GM12874 (cell line): ENCODE measurements around the gene GALE.

Experiments used
- CTCF ChIP-seq: IDR thresholded peaks from 2 replicates; pipeline ENCODE4 v1.5.1; 2011; ENCODE audit warnings: low read depth, mild to moderate bottlenecking, control low read depth, low read length, moderate library complexity; ENCODE audit not compliant: insufficient read depth

The GALE gene

GRCh38 chr1:23816361-23816760, 15.8 kb upstream of the GALE start:
- TF ChIP-seq CTCF, result no peak

- no peak for TF ChIP-seq CTCF
Measured at GRCh38 chr1:23814016-23814415, 13.5 kb upstream of the GALE start.

GRCh38 chr1:23810818-23811540, 10.4 kb upstream of the GALE start:
- peak; percentile 94 for TF ChIP-seq CTCF

GRCh38 chr1:23809751-23810171, 9.2 kb upstream of the GALE start:
- peak; percentile 94 for TF ChIP-seq CTCF

GRCh38 chr1:23807453-23807852, 6.9 kb upstream of the GALE start:
- no peak for TF ChIP-seq CTCF

GRCh38 chr1:23806280-23806679, 5.7 kb upstream of the GALE start:
- no peak for TF ChIP-seq CTCF

- TF ChIP-seq CTCF, result no peak
Measured at GRCh38 chr1:23805025-23805424, 4.5 kb upstream of the GALE start.
